ENCODE results near the gene CLEC4E.
"Not testable (repeated sequence)": the region's sequence is repeated elsewhere in the genome, so short reads cannot be mapped to it uniquely, and the experiment has no call there.

The CLEC4E gene, protein sequence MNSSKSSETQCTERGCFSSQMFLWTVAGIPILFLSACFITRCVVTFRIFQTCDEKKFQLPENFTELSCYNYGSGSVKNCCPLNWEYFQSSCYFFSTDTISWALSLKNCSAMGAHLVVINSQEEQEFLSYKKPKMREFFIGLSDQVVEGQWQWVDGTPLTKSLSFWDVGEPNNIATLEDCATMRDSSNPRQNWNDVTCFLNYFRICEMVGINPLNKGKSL

DNA sequence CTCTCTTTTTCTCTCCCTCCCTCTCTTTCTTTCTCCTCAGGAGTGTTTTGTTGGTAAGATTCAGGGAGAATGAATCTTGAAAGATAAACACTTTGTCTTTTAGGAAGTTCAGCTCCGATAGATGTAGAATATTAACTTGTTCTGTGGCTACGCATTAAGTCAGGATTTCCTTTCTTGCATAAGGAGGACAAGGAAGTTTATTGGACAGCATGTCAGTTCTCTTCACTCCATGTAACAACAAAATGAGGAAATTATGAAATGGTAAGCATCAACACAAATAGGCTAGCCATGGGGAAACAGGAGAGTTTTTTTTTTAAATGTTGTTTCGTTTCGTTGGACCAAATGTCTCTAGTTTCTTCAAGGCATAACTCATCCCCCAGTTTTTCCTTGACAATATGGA is at the start of gene CLEC4E:
Gene CLEC4E (minus strand): TSS at position 75 of the 400 bp plus-strand sequence. CDS start 108 bp downstream, outside the sequence.
- not testable (repeated sequence) for H3K4me3 ChIP-seq (ENCODE audit: low read depth, low read length); DNase-seq; H3K27ac ChIP-seq; H3K27me3 ChIP-seq (ENCODE audit: insufficient read depth, low read depth, severe bottlenecking); H3K36me3 ChIP-seq; H3K9me3 ChIP-seq (ENCODE audit: severe bottlenecking)

DNA sequence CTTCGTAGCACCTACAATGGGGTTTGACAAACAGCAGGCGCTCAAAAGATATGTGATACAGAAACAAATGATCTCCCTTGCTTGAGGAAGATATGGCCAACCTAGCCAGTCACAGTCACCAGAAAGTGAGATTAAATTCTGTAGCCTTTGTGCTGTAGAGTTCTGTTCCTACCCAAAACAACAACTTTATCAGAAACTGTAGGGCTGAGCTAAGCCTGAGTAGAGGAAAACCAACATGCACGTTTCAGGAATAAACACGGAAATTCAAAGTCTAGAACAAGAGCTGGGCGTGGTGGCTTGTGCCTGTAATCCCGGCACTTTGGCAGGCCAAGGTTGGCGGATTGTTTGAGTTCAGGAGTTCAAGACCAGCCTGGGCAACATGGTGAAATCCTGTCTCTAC is 49.0 kb upstream of the CLEC4E start:
- no peaks in the 10 kb centered on the region for H3K27me3 ChIP-seq (ENCODE audit: insufficient read depth, low read depth, severe bottlenecking)
- no peaks in the 10 kb centered on the region for H3K36me3 ChIP-seq
- no peak for DNase-seq
- no peak overlapping the region for H3K4me3 ChIP-seq (ENCODE audit: low read depth, low read length)
- H3K9me3 ChIP-seq (ENCODE audit: severe bottlenecking), result no peaks in the 10 kb centered on the region
- H3K27ac ChIP-seq, result no peak overlapping the region
- TF ChIP-seq, protein P1, sequence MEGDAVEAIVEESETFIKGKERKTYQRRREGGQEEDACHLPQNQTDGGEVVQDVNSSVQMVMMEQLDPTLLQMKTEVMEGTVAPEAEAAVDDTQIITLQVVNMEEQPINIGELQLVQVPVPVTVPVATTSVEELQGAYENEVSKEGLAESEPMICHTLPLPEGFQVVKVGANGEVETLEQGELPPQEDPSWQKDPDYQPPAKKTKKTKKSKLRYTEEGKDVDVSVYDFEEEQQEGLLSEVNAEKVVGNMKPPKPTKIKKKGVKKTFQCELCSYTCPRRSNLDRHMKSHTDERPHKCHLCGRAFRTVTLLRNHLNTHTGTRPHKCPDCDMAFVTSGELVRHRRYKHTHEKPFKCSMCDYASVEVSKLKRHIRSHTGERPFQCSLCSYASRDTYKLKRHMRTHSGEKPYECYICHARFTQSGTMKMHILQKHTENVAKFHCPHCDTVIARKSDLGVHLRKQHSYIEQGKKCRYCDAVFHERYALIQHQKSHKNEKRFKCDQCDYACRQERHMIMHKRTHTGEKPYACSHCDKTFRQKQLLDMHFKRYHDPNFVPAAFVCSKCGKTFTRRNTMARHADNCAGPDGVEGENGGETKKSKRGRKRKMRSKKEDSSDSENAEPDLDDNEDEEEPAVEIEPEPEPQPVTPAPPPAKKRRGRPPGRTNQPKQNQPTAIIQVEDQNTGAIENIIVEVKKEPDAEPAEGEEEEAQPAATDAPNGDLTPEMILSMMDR (IDR thresholded peaks at IDR 0.05; ENCODE audit: low read depth, low read length), result no peak

DNA sequence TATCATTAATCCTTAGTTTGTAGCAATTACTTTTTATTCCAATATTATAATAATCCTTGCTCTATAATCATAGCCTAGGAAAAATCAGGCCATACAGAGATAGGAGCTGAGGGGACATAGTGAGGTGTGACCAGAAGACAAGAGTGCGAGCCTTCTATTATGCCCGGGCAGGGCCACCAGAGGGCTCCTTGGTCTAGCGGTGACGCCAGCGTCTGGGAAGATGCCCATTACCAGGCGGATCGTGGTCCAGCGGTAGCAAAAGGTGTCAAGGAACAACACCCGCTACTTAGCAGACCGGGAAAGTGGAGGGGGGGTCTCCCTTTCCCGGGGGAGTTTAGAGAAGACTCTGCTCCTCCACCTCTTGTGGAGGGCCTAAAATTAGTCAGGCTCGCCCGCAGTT is 43.8 kb upstream of the CLEC4E start:
- not testable (repeated sequence) for H3K9me3 ChIP-seq (ENCODE audit: severe bottlenecking); H3K4me3 ChIP-seq (ENCODE audit: low read depth, low read length); H3K36me3 ChIP-seq; H3K27ac ChIP-seq; DNase-seq; H3K27me3 ChIP-seq (ENCODE audit: insufficient read depth, low read depth, severe bottlenecking)
- TF ChIP-seq, protein P1 (IDR thresholded peaks at IDR 0.05; ENCODE audit: low read depth, low read length), result peak; percentile 10; the same call in 1 of the 2 replicates

DNA sequence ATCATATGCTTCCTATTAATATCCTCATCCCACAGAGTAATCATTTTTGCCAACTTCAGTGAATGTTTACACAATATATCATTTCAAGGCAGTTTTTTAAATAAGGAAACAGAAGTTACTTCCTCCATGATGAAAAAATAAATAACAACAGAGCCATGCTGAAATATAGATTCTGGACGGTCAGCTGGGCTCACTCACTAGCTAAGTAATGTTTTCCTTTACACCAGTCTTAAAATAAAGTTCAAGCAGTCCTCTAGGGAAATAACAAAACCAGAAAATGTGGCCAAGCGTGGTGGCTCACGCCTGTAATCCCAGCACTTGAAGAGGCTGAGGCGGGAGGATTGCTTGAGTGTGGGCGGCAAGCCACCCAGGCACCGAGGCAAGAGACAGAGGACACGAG is 43.3 kb upstream of the CLEC4E start:
- Histone ChIP-seq H3K36me3 (no peaks in the 10 kb centered on the region), H3K27ac (no peak overlapping the region), H3K4me3 (ENCODE audit: low read depth, low read length) (no peak overlapping the region), H3K27me3 (ENCODE audit: insufficient read depth, low read depth, severe bottlenecking) (no peaks in the 10 kb centered on the region), H3K9me3 (ENCODE audit: severe bottlenecking) (no peaks in the 10 kb centered on the region)
- no peak for DNase-seq
- TF ChIP-seq, protein P1 (IDR thresholded peaks at IDR 0.05; ENCODE audit: low read depth, low read length), result no peak

DNA sequence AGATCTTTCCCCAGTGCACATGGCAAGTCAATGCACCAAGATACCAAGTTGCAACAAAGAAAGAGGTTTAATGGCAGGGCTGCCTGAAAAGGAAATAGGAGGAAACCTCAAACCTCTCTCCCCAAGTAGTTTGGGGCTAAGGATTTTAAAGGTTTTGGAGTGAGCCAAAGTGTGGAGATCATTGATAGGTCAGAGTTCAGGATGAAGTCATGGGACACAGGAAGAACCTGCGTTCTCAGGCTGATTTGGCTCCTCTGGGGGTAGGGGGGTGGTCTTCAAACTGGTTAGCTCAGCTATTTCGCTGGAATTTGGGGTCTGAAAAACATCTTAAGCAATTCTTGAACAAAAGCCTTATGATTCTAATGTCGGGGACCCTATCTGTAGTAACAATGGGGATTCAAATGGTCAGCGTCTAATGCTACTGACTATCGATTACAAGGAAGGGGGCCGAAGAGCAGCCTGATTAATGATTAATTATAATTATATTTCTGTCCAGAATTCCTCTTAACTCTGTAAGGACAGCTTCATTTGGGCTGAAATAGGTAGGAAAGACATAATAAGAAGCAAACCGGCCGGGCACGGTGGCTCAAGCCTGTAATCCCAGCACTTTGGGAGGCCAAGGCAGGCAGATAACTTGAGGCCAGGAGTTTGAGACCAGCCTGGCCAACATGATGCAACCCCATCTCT is 40.5 kb upstream of the CLEC4E start:
- no peaks in the 10 kb centered on the region for H3K36me3 ChIP-seq
- H3K9me3 ChIP-seq (ENCODE audit: severe bottlenecking), result no peaks in the 10 kb centered on the region
- no peak overlapping the region for H3K27ac ChIP-seq
- no peak for DNase-seq
- no peaks in the 10 kb centered on the region for H3K27me3 ChIP-seq (ENCODE audit: insufficient read depth, low read depth, severe bottlenecking)
- H3K4me3 ChIP-seq (ENCODE audit: low read depth, low read length), result no peak overlapping the region
- TF ChIP-seq, protein P1 (IDR thresholded peaks at IDR 0.05; ENCODE audit: low read depth, low read length), result no peak

DNA sequence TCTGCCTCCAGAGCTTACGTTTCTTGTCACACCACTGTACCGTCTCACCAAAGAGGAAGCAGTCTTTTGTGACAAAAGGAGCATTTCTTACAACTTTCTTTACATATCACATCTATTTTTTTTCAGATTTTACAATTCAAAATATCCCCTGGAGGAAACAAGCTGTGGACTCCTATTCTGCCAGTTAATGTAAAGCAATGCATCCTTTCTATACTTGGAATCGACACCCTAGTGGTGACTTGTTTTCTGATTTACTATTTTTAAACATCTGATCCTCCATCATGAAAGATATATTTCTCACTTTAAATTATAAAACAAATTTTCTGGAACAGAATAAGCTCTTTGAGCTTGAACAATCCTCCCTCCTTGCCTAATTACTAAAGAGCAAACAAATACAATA is 37.2 kb upstream of the CLEC4E start:
- H3K27ac ChIP-seq, result no peak overlapping the region

More for the DNA sequence above, 37.2 kb upstream of the CLEC4E start:
- no peak for DNase-seq
- Histone ChIP-seq H3K4me3 (ENCODE audit: low read depth, low read length) (no peak overlapping the region), H3K27me3 (ENCODE audit: insufficient read depth, low read depth, severe bottlenecking) (no peaks in the 10 kb centered on the region), H3K36me3 (no peaks in the 10 kb centered on the region), H3K9me3 (ENCODE audit: severe bottlenecking) (no peaks in the 10 kb centered on the region)
- TF ChIP-seq, protein P1 (IDR thresholded peaks at IDR 0.05; ENCODE audit: low read depth, low read length), result no peak

Measured in WERI-Rb-1 (cell line).